GM20000 (cell line): ENCODE results near the gene ISX.
"Not testable (repeated sequence)": the region's sequence is repeated elsewhere in the genome, so short reads cannot be mapped to it uniquely, and the experiment has no call there.

ENCODE experiments used
- DNase-seq: peaks from one replicate; pipeline ENCODE4 v3.0.0; 2012; ENCODE audit warnings: low spot score
- TF ChIP-seq, protein P1 (sequence below): IDR thresholded peaks from 2 replicates; pipeline ENCODE4 v1.5.1; 2012; ENCODE audit warnings: mild to moderate bottlenecking, control low read depth; ENCODE audit errors: extremely low read depth, missing control alignments

The ISX gene

DNA sequence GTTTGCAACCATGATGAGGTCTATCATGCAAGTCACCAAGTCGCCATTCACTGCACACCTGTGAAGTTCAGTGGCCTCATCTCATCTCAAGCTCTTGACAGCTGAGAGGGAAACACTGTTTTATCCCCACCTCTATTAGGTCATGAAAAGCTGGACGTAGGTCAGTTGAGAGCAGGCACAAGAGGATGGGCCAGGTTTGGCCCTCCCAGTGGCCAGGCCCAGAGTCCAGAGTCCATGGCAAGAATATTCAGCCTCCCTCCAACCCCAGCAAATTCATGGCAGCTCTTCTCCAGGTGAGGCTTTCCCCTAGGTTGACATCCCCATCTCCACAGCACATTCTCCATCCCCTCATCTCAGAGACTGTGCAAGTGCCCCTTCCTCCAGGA, 22.0 kb upstream of the ISX start:
- TF ChIP-seq, protein P1, sequence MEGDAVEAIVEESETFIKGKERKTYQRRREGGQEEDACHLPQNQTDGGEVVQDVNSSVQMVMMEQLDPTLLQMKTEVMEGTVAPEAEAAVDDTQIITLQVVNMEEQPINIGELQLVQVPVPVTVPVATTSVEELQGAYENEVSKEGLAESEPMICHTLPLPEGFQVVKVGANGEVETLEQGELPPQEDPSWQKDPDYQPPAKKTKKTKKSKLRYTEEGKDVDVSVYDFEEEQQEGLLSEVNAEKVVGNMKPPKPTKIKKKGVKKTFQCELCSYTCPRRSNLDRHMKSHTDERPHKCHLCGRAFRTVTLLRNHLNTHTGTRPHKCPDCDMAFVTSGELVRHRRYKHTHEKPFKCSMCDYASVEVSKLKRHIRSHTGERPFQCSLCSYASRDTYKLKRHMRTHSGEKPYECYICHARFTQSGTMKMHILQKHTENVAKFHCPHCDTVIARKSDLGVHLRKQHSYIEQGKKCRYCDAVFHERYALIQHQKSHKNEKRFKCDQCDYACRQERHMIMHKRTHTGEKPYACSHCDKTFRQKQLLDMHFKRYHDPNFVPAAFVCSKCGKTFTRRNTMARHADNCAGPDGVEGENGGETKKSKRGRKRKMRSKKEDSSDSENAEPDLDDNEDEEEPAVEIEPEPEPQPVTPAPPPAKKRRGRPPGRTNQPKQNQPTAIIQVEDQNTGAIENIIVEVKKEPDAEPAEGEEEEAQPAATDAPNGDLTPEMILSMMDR, result no peak

DNA sequence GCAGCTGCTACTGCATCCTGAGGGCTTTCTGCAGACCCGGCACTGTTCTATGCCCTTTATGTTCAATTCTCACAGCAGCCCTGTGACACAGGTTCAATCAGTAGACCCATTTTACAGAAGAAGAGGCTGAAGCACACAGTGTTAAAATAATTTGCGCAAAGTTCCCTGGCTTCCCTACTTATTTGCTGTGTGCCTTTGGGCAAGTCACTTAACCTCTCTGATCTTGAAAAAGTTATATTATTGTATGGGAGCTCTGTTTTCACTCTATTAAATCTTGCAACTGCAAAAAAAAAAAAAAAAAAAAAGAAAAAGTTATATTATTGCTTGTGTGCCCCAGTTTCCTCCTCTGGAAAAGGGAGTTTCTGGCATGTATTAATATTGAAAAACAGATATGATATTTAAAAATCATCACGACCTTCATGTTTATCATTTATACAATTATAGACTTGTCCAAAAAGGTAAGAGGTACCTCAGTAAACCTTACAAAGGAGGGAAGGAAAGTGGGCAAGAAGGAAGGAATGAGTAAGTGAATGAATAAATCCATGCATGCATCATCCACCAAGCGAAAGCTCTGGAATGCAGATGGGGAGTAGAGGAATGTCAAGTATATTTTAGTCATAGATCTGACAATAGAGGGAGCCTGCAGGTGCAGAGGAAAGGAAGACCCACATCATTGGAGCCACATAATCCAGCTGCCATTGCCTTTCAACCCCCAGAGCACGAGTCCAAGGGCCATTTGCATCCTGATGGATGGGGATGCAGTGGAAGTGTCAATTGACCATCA, 21.2 kb upstream of the ISX start:
- DNase-seq, result no peak
- TF ChIP-seq, protein P1, result no peak

More for the DNA sequence above, 22.0 kb upstream of the ISX start:
- no peak for DNase-seq

DNA sequence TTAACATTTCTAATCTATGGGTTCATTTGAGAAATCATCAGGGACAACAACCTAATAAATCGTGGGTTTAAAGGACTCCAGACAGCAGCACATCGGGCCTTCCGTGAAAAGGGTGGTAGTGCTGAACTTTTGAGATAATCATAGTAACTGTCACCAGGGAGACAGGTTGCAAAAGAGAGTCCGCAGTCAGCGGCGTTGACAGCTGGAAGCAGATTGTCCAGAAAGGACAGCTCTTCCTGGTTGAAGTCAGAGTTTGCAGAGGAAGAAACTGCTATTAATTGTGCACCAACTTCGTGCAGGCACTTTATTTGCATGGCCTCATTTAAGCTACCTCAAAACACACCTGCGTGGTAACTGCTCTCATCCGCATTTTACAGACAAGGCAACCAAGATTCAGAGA, 20.5 kb upstream of the ISX start:
- DNase-seq, result no peak
- TF ChIP-seq, protein P1, result no peak

DNA sequence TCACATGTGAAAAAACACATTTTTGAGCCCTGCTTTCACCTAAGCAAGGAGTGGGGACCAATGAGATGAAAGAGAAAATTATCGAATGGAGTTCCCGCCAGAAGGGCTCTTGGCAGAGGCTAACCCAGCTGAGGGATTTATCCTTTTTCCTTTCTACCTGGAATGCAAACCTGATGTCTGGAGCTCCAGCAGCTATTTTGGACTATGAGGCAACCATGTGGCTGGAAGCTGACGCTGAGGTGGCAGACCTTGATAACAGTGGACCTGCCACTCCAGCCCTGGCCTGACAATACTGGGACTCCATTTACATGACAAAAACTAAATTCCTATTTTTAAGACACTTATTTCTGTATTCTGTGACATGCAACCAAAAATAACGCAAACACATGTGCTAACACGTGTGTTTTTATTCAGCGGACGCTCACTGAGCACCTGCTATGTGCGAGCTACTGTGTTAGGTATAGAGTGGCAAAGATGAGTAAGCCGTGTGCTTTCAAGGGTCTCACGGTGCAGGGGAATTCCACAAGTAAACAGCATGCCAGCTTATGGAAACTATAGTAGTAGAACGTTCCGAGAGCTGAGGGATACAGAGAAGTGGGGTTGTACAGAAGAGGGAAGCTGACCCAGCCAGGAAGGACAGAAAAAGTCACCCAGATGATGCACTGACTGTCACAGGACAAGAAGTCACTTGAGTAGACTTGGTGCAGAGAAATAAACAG, 19.1 kb upstream of the ISX start:
- DNase-seq, result no peak
- TF ChIP-seq, protein P1, result no peak

DNA sequence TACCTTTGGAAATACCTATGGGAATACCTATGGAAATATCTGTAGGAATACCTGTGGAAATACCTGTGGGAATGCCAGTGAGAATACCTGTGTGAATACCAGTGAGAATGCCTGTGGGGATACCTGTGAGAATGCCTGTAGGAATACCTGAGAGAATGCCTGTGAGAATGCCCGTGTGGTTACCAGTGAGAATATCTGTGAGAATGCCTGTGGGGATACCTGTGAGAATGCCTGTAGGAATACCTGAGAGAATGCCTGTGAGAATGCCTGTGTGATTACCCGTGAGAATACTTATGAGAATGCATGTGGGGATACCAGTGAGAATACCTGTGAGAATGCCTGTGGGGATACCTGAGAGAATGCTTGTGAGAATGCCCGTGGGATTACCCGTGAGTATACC, 15.9 kb upstream of the ISX start:
- not testable (repeated sequence) for DNase-seq

DNA sequence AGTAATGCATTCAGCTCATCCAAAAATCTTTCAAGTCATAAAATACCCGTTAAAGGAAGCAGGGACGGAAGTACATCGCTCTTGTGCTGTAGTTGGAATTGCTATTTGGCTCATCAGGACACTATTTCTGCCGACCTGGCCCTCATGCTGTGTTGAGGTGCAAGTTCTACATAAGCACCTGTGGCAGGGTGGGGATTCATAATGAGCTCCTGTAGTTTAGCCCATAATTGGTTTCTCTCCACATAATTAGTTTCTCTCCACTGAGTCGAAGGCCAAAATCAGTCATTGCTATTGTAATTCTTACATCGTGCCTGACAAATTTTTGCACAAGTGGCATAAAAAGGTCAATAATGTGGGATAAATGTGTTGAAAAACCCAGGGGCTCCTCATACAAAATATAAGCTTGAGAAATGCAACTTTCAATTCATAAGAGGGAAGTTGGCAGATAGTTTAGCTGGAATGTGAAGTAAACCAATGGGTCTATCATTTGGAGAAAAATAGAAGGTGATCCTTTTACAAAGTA, 14.9 kb upstream of the ISX start:
- DNase-seq, result no peak
- TF ChIP-seq, protein P1, result no peak

DNA sequence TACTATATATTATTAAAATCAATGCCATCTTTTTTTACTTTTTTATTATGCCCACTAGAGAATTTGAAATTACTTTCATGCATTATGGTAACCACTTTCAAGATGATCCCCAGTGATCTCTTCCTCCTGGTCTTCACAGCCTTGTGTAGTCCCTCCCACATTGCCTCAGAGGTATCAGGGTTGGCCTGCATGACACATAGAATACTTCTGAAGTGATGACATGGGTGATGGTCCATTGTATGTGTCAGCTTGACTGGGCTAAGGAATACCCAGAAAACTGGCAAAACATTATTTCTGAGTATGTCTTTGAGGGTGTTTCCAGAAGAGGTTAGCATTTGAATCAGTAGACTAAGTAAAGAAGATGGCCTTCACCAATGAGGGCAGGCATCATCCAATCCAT, 14.2 kb upstream of the ISX start:
- no peak for DNase-seq
- TF ChIP-seq, protein P1, result no peak
